ENCODE results near the gene CST11.

DNA sequence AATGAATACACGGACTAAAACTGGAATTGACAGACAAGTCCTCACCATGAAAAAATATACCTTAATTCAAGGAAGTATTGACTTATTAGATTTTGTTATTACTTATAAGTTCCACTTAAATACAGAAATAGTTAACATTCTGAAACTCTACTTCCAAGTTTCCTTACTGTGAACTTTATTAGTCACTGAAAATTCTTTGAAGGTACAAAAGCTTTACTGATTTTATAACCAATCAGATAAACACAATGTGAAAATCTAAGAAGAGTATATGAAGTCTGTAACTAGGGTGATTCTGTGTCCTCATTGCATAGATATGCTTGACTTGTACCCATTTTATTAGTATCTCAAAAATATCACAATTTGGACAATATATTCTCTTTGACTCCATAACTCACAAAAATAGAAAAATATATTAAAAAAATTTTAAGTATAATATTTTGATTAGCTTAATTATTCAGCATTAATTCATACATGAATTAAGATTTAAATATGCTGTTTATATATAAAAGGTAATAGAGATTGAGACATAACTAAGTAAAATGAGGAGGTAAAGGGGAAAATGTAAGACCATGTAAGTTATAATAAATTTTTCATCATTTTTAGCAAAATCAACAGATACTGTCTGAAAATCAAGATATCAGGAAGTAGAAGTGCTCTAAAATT lies 38.0 kb downstream of the CST11 start:
- no peak for TF ChIP-seq POLR2A (IDR thresholded peaks at IDR 0.05)
- TF ChIP-seq, protein P1, sequence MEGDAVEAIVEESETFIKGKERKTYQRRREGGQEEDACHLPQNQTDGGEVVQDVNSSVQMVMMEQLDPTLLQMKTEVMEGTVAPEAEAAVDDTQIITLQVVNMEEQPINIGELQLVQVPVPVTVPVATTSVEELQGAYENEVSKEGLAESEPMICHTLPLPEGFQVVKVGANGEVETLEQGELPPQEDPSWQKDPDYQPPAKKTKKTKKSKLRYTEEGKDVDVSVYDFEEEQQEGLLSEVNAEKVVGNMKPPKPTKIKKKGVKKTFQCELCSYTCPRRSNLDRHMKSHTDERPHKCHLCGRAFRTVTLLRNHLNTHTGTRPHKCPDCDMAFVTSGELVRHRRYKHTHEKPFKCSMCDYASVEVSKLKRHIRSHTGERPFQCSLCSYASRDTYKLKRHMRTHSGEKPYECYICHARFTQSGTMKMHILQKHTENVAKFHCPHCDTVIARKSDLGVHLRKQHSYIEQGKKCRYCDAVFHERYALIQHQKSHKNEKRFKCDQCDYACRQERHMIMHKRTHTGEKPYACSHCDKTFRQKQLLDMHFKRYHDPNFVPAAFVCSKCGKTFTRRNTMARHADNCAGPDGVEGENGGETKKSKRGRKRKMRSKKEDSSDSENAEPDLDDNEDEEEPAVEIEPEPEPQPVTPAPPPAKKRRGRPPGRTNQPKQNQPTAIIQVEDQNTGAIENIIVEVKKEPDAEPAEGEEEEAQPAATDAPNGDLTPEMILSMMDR (IDR thresholded peaks at IDR 0.05): no peak
